Adrenal gland (tissue), 5 donors: ENCODE measurements around the gene DKK3.

ENCODE experiments used
- POLR2A ChIP-seq, 2 donors: fragments of 450-650 bp; IDR thresholded peaks; one replicate each; pipeline ENCODE4 v1.6.1; 2017; ENCODE audit warnings: antibody characterized with exemption in 2 of 2, mild to moderate bottlenecking in 2 of 2, moderate library complexity in 1 of 2
- TF ChIP-seq, protein P1 (sequence below), 6 experiments: fragments of 450-650 bp in 4 of 6; fragments of 200-600 bp in 2 of 6; sonication (generic) in 1 of 6; IDR thresholded peaks; 1 replicate in 5 of 6; 2 replicates in 1 of 6; pipeline versions ENCODE4 v1.5.1 to v1.8.0; 2016 to 2021; ENCODE audit warnings: antibody characterized with exemption in 6 of 6, mild to moderate bottlenecking in 2 of 6, moderate library complexity in 1 of 6
- donor health status: DM: no; HTN: no; CAD: no.

GRCh38 chr11:11973866-11974265 lies 34.6 kb downstream of the DKK3 start:
- TF ChIP-seq, protein P1, sequence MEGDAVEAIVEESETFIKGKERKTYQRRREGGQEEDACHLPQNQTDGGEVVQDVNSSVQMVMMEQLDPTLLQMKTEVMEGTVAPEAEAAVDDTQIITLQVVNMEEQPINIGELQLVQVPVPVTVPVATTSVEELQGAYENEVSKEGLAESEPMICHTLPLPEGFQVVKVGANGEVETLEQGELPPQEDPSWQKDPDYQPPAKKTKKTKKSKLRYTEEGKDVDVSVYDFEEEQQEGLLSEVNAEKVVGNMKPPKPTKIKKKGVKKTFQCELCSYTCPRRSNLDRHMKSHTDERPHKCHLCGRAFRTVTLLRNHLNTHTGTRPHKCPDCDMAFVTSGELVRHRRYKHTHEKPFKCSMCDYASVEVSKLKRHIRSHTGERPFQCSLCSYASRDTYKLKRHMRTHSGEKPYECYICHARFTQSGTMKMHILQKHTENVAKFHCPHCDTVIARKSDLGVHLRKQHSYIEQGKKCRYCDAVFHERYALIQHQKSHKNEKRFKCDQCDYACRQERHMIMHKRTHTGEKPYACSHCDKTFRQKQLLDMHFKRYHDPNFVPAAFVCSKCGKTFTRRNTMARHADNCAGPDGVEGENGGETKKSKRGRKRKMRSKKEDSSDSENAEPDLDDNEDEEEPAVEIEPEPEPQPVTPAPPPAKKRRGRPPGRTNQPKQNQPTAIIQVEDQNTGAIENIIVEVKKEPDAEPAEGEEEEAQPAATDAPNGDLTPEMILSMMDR (IDR thresholded peaks at IDR 0.05) = no peak
- no peak for TF ChIP-seq POLR2A (IDR thresholded peaks at IDR 0.05)
